ACC112 (cell line): ENCODE data around the gene SBF1.

Experiments
- H2AFZ ChIP-seq: fragments of 200-600 bp; sonication (generic); one replicate; pipeline ENCODE4 v1.6.0; 2017; ENCODE audit warnings: antibody characterized with exemption, low read length; ENCODE audit not compliant: unreplicated experiment
- H3K27ac ChIP-seq: fragments of 200-600 bp; sonication (generic); 2 replicates; pipeline ENCODE4 v1.5.1; 2014; ENCODE audit warnings: low read depth, mild to moderate bottlenecking, antibody characterized with exemption, low read length, moderate library complexity
- H3K27me3 ChIP-seq: fragments of 200-600 bp; sonication (generic); 2 replicates; pipeline ENCODE4 v1.6.1; 2014; ENCODE audit warnings: mild to moderate bottlenecking, antibody characterized with exemption, low read length, moderate library complexity, mixed read lengths; ENCODE audit not compliant: insufficient read depth
- H3K36me3 ChIP-seq: fragments of 200-600 bp; sonication (generic); 2 replicates; pipeline ENCODE4 v1.6.1; 2016; ENCODE audit warnings: mild to moderate bottlenecking, antibody characterized with exemption, low read length, moderate library complexity, mixed read lengths; ENCODE audit not compliant: insufficient read depth
- H3K4me1 ChIP-seq: fragments of 200-600 bp; sonication (generic); one replicate; pipeline ENCODE4 v1.6.1; 2016; ENCODE audit warnings: low read length, mixed read lengths; ENCODE audit not compliant: insufficient read depth, unreplicated experiment, control insufficient read depth
- H3K4me3 ChIP-seq: fragments of 200-600 bp; sonication (generic); 2 replicates; pipeline ENCODE4 v1.5.1; 2014; ENCODE audit warnings: mild to moderate bottlenecking, low read depth, low read length
- H3K79me2 ChIP-seq: fragments of 200-600 bp; sonication (generic); one replicate; pipeline ENCODE4 v1.6.0; 2016; ENCODE audit warnings: low read length; ENCODE audit not compliant: control insufficient read depth, unreplicated experiment, insufficient read depth

Gene SBF1

DNA sequence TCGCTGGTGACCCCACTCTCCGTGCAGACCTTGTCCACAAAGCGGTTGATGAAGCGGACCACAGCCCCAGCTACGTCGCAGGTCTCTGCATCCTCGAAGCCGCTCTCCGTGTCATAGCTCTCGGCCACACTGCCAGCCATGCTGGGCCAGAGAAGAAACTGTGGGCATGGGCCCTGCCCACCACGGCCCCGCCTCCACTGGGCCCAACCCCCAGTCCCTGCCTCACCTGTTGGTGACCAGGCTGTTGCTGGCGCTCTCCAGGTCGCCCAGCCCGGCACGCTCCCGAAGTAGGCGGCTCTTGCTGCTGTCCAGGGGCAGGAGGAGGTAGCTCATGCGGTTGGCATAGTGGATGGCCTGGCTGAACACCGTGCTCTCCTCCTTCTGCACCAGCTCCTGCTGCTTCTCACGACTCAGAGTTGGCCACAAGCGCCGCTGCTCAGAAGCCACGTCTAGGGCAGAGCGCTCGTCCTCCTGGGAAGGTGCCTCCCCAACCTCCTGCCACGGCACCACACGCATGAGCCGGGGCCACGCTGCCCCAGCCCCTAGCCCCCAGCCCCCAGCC lies 12.8 kb downstream of the SBF1 start:
- no peaks in the 10 kb centered on the region for H3K79me2 ChIP-seq
- no peak overlapping the region for H3K27ac ChIP-seq
- no peaks in the 10 kb centered on the region for H3K4me1 ChIP-seq
- no peak overlapping the region for H2AFZ ChIP-seq
- H3K27me3 ChIP-seq = no peaks in the 10 kb centered on the region
- no peak overlapping the region for H3K4me3 ChIP-seq
- no peaks in the 10 kb centered on the region for H3K36me3 ChIP-seq

DNA sequence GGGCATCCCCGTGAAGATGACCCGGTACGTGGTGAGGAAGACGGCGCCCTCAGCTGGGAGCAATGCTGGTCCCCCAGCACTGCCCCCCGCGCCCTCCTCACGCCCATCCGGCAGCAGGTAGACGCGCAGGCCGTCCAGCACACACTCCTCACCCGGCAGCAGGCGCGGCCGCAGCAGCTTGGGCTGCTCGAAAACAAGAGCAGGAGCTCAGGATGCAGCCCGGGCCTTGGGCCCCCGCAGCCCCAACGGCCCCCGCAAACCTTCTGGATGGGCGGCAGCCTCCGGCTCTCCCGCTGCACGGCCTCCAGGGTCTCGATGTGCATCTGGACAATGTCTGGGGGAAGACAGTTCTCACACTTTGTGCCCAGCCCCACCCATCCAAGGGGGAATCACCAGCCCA lies 13.3 kb downstream of the SBF1 start:
- Histone ChIP-seq H3K27ac (no peak overlapping the region), H2AFZ (no peak overlapping the region), H3K27me3 (no peaks in the 10 kb centered on the region), H3K4me1 (no peaks in the 10 kb centered on the region), H3K36me3 (no peaks in the 10 kb centered on the region), H3K4me3 (no peak overlapping the region), H3K79me2 (no peaks in the 10 kb centered on the region)

DNA sequence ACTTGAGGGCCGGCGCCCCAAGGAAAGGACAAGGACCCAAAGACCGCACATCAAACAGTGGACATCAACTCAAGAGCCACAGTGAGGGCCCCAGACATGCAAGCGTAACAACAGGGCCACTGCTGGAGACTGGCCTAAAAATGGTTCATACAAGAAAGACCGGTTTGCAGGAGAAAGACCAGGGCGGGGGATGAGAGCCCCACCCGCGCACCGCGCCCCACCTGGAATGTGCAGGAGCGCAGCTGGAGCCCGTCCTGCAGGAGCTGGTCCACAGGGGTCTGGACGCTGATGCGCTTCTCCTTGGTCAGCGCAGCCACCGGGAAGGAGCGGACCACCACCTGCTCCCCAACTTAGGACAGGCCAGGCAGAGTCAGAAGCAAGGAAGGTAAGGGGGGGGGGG lies 13.9 kb downstream of the SBF1 start:
- Histone ChIP-seq H3K4me1 (no peaks in the 10 kb centered on the region), H3K27me3 (no peaks in the 10 kb centered on the region), H3K27ac (no peak overlapping the region), H3K4me3 (no peak overlapping the region), H3K79me2 (no peaks in the 10 kb centered on the region), H3K36me3 (no peaks in the 10 kb centered on the region), H2AFZ (no peak overlapping the region)

DNA sequence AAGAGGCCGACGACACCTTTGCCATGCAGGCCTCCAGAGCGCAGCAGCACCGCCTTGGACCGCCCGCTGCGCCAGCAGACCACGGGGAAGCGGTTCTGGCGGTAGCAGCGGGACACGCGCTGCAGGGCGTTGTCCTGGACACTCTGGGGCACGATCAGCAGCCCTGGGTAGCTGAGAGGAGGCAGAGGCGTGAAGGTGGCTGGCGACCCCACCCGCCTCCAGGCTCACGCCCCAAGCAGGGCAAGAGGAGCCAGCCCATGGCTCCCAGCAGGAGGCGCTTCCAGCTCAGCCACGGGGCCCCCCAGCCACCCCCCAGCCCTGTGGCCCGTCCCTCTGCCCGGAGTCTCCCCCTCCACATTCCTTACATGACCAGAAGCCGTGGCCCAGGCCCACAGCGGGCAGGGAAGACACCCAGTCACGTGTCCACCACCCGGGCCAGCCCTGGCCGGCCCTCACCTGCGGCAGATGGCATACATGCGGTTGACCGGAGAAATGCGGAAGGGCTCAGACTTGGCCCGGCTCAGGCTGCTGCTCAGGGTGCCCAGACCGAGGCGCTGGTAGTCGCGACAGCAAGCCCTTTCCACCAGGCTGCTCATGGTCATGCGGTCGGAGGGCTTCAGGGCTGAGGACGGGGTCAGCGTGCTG lies 15.2 kb downstream of the SBF1 start:
- Histone ChIP-seq H3K27me3 (no peaks in the 10 kb centered on the region), H3K4me1 (no peaks in the 10 kb centered on the region), H3K79me2 (no peaks in the 10 kb centered on the region), H3K4me3 (no peak overlapping the region), H3K27ac (no peak overlapping the region), H3K36me3 (no peaks in the 10 kb centered on the region), H2AFZ (no peak overlapping the region)

DNA sequence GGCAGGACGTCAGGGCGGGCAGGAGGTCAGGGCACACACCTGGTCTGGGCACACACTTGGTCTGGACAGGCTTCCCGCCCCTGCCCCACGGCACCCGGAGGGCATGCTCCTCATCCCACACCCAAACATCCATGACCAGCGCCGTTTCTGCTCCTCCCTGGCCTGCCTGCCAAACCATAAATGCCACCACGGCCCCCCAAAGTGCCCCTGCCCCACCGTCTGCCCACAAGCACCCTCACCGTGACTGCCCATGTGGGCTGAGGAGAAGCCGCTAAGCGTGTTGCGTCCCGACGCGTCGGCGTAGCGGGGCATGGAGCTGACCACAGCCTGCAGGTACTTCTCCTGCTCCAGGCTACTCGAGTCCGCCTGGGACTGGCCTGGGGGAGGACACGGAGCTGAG lies 15.8 kb downstream of the SBF1 start:
- Histone ChIP-seq H3K79me2 (no peaks in the 10 kb centered on the region), H2AFZ (no peak overlapping the region), H3K36me3 (no peaks in the 10 kb centered on the region), H3K4me3 (no peak overlapping the region), H3K4me1 (no peaks in the 10 kb centered on the region), H3K27ac (no peak overlapping the region), H3K27me3 (no peaks in the 10 kb centered on the region)

DNA sequence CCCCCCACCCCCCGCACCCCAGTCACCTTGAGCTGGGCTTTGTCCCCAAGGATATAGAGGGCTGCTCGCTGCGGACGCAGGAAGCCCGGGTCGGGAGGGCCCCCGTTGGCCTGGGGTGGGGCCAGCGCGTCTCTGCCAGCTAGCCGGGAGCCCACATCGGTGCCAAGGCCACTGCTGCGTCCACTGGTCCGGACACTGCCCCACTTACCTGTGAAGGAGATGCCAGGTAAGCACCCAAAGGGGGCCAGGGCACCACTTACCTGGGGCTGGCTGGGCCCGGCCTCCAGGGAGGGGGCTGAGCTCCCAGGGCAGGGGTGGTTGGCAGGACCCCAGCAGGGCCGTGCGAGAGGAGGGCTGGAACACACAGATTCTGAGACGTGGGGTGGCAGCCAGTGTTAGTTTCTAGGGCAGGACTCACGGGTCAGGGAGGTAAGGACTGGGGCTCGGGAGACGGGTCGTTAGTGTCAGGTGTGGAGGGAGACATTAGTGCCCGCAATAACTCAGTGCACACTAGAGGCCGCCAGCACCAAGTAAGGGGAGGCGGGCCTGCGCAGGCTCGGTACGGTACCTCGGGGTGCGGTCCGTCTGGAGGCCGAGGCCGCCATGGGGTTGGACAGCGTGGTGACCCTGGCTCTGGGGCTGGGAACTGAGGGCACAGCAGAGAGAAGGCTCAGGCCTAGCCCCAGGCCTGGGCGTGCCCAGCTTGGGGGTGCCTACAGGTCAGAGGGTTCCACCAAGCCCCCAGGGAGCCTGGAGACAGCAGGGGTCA lies 18.2 kb downstream of the SBF1 start:
- H3K36me3 ChIP-seq = no peaks in the 10 kb centered on the region
- H3K4me3 ChIP-seq = no peak overlapping the region
- no peak overlapping the region for H2AFZ ChIP-seq
- no peak overlapping the region for H3K27ac ChIP-seq
- H3K4me1 ChIP-seq = no peaks in the 10 kb centered on the region
- no peaks in the 10 kb centered on the region for H3K27me3 ChIP-seq
- H3K79me2 ChIP-seq = no peaks in the 10 kb centered on the region

DNA sequence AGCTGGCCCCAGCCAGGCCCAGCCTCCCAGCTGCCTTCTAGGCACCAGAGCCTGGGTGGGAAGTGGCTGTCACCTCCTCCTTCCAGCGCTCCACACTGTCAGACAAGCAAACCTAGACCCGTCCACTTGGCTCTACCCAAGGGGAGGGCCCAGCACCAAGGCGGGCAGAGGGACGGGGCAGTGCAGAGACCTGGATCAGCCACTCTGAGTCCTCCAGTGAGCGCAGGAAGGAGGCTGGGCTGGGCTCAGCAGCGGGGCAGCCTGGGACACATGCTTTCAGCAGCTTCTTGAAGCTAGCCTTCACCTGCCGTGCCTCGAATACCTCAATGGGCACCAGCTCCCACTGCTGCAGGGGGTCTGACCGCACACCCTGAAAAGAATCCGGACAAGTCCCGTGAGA lies 18.8 kb downstream of the SBF1 start:
- no peak overlapping the region for H3K4me3 ChIP-seq
- H3K4me1 ChIP-seq = no peaks in the 10 kb centered on the region
- H3K27ac ChIP-seq = no peak overlapping the region
- no peaks in the 10 kb centered on the region for H3K27me3 ChIP-seq
- no peaks in the 10 kb centered on the region for H3K79me2 ChIP-seq
- H3K36me3 ChIP-seq = no peaks in the 10 kb centered on the region
- no peak overlapping the region for H2AFZ ChIP-seq

DNA sequence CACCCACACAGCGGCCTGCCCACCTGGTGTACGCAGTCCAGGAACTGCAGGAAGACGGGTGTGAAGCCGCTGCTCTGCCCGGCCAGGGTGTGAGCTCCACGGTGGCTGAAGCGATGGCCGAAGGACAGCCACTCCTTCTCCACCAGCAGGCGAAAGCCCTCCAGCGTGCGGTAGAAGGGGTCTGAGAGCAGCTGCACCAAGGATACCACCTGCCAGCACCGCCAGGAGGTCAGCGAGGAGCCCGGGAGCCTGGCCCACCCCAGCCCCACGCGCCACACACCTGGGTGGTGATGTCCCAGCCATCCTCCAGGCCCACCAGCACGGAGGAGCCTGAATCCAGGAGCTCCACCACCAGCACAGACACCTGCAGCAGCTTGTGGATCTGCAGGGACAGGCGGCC lies 19.6 kb downstream of the SBF1 start:
- H3K79me2 ChIP-seq = no peaks in the 10 kb centered on the region
- H3K27ac ChIP-seq = no peak overlapping the region
- no peak overlapping the region for H2AFZ ChIP-seq
- H3K4me1 ChIP-seq = no peaks in the 10 kb centered on the region
- H3K27me3 ChIP-seq = no peaks in the 10 kb centered on the region
- H3K4me3 ChIP-seq = no peak overlapping the region
- H3K36me3 ChIP-seq = no peaks in the 10 kb centered on the region

DNA sequence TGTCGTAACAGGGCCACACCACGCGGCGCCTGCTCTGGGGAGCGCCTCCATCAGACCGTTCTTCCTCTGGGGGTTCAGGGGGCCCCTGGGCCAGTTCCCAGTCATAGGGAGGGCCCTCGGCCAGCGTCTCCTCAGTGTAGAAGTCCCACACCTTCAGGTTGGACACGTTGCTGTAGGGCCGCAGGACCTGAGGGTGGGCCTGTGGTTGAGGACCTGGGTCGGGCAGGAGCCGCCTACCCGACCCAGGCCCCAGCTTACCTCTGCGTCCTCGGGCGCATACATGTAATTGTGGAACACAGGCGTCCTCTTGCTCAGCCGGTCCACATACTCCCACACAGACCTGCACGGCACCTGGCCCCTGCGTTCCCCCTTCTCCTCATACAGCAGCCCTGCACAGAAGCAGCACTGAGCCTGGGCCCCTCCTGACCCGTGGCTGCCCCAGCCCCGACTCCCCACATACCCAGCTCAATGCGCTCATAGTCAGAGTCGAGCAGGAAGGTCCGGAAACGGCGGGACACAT lies 20.2 kb downstream of the SBF1 start:
- Histone ChIP-seq H3K79me2 (no peaks in the 10 kb centered on the region), H3K27ac (no peak overlapping the region), H2AFZ (no peak overlapping the region), H3K27me3 (no peaks in the 10 kb centered on the region), H3K4me3 (no peak overlapping the region), H3K36me3 (no peaks in the 10 kb centered on the region), H3K4me1 (no peaks in the 10 kb centered on the region)

DNA sequence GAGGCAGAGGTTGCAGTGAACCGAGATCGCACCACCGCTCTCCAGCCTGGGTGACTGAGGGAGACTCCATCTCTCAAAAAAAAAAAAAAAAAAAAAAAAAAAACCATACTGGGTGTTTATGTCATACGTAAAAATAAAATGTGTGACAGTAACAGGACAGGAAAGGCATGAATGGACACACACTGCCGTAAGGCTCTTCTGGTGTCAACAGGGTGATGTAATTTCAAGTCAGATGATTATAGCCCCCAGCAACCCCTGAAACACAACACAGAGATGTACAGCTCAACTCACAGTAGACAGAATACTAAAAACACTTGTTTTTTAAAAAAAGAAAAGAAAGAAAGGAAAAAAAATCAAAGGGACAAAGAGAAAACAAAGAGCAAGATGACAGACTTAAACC lies 22.2 kb downstream of the SBF1 start:
- Histone ChIP-seq H2AFZ (no peak overlapping the region), H3K4me3 (no peak overlapping the region), H3K4me1 (no peaks in the 10 kb centered on the region), H3K27me3 (no peaks in the 10 kb centered on the region), H3K79me2 (no peaks in the 10 kb centered on the region), H3K27ac (no peak overlapping the region), H3K36me3 (no peaks in the 10 kb centered on the region)
